Measurements from ENCODE around the gene DDX19B.
"Not testable (repeated sequence)": the region's sequence is repeated elsewhere in the genome, so short reads cannot be mapped to it uniquely, and the experiment has no call there.

DDX19B gene

GRCh38 chr16:70287304-70287971 lies 11.5 kb upstream of the DDX19B start:
- not testable (repeated sequence) for DNase-seq (ENCODE audit: low spot score)

DNA sequence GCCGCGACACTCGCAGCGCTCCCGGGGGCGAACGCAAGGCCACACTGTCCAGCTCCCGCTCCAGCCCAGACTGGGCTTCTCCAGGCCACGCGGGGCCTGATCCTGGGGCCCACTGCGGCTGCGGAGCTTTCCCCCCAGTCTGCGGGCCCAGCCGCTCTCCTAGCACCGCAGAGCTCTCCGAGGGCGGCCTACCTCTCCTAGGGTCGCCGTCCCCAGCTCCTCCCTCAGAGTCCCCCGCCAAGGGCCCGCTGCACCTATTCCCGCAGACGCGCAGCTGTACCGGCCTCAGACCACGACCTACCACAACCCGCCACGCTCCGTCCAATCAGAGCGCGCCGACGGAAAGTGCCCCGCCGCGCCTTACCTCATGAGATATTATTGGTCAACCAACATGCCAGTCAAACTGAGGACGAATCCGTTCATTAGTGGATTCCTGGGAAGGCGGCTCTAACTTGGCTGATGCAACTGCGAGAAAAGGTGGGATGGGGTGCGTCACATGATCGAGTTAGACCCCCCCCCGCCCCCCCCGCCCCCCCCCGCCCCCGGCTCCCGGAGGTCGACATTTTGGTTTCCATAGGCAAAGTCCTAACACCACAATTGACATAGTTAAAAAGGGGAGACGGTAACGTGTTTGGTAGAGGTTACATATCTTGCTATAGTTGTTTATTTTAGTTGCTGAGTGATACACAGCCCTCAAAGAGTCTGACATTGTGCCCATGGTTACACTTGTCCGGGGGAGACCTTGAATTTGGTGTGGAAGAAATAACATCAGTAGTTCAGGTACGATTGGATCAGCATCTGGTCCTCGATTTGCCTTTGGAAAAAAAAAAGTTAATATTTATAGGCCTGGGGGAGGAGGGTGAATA lies 9.5 kb upstream of the DDX19B start, which contains the start of gene AARS1:
Gene AARS1, minus strand, starts transcription at position 278 of the 866 bp plus-strand sequence. CDS start 6,743 bp downstream, outside the sequence.
- peak; percentile 99 for DNase-seq (ENCODE audit: low spot score)

- no peak for DNase-seq (ENCODE audit: low spot score)
Measured at GRCh38 chr16:70290949-70291519, 8.0 kb upstream of the DDX19B start.

DNA sequence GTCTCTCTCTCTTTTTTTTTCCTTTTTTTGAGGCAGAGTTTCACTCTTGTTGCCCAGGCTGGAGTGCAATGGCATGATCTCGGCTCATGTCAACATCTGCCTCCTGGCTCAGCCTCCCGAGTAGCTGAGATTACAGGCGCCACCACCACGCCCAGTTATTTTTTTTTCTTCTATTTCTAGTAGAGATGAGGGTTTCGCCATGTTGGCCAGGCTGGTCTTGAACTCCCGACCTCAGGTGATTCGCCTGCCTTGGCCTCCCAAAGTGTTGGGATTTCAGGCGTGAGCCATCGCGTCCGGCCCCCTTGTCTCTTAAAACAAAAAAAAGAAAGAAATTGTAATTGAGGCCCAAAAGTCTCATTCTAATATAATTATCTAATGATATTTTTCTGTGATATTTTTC lies 6.8 kb upstream of the DDX19B start:
- not testable (repeated sequence) for DNase-seq (ENCODE audit: low spot score)

GRCh38 chr16:70294385-70295025 lies 4.5 kb upstream of the DDX19B start:
- no peak for DNase-seq (ENCODE audit: low spot score)

- no peak for DNase-seq (ENCODE audit: low spot score)
Measured at GRCh38 chr16:70295634-70296033, 3.4 kb upstream of the DDX19B start.

DNA sequence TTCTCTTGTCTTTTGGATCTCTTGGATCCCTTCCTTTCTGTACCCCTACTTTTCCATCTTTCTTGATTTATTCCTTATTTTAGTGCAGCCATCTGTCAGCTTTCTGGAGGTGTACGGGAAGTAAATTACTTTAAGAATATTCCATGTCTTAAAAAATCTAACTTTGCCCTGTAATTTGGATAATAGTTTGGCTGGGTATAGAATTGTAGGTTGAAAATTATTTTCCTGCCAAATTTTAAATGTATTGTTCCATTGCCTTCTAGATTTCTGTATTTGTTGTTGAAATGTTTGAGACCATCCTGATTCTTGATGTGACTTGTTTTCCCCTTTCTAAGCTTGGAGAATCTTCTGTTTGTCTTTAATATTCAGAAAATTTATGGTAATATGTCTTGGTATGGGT lies 2.1 kb downstream of the DDX19B start:
- DNase-seq (ENCODE audit: low spot score), result no peak

DNA sequence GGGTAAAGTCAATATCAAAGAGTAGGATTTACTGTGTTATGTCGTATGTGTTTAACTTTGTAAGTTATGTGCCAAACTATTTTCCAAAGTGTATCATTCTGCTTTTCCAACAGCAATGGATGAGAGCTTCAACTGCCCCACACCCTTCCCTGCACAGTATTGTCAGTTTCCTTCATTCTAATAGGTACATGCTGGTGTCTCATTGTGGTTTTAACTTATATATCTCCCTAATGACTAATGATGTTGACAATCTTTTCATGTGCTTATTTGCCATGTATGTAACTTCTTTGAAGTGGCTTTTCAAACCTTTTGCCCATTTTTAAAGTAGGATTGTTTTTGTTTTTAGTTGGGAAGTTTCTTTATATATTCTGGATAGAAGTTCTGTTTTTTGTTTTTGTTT lies 3.8 kb downstream of the DDX19B start:
- DNase-seq (ENCODE audit: low spot score), result no peak

- no peak for DNase-seq (ENCODE audit: low spot score)
Measured at GRCh38 chr16:70304892-70305448, 6.0 kb downstream of the DDX19B start.

DNA sequence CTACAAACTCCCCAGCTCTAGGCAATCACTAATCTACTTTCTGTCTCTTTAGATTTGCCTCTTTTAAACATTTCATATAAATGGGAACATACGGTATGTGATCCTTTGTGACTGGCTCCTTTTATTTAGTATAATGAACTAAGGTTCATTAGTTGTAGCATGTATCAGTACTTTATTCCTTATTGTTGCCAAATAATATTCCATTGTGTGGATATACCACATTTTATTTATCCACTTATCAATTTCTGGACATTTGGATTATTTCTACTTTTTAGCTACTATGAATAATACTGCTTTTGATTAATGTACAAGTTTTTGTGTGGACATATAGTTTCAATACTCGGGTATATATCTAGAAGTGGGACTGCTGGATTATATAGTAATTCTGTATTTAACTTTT lies 7.9 kb downstream of the DDX19B start:
- no peak for DNase-seq (ENCODE audit: low spot score)

DNA sequence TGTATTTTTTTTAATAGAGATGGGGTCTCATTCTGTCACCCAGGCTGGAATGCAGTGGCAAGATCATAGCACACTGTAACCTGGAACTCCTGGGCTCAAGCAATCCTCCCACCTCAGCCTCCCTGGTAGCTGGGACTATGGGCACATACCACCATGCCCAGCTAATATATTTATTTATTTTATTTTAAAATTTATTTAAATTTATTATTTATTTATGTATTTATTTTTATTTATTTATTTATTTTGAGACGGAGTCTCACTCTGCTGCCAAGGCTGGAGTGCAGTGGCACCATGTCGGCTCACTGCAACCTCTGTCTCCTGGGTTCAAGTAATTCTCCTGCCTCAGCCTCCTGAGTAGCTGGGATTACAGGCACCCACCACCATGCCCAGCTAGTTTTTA lies 8.7 kb downstream of the DDX19B start:
- not testable (repeated sequence) for DNase-seq (ENCODE audit: low spot score)

- DNase-seq (ENCODE audit: low spot score), result no peak
Measured at GRCh38 chr16:70320121-70320520, 21.1 kb downstream of the DDX19B start.

GRCh38 chr16:70324998-70325747 lies 26.2 kb downstream of the DDX19B start:
- no peak for DNase-seq (ENCODE audit: low spot score)

- DNase-seq (ENCODE audit: low spot score), result no peak
Measured at GRCh38 chr16:70331091-70331490, 32.1 kb downstream of the DDX19B start.

DNA sequence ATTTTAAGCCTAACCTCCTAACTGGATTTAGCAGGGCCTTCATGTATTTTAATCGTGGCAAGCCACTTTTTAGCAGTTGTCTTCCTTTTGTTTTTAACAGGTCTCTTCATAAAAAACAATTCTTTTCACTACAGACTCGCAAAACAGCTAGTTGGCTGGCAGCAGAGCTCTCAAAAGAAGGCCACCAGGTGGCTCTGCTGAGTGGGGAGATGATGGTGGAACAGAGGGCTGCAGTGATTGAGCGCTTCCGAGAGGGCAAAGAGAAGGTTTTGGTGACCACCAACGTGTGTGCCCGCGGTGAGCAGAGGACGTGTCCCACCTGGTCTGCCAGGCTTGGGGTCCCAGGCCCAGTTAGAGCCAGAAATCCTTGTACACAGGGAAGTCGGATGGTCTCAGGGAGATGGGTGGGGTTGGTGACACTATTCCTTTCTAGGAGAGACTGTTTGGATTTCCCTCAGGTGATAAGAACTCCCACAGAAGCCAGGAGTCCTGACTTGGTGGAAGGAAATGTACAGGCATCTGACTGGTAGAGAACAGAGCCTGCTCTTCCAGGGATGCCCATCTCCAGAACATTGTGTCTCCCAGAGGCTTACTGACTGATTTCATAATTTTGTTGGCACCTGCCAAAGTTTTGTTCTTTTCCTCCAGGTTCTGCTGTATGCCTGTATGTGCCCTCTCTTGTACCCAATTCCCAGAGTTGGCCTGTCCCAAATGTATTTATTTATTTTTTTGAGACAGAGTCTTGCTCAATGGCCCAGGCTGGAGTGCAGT lies 32.8 kb downstream of the DDX19B start:
- peak; percentile 48 for DNase-seq (ENCODE audit: low spot score)

- DNase-seq (ENCODE audit: low spot score), result not testable (repeated sequence)
Measured at GRCh38 chr16:70332728-70333127, 33.7 kb downstream of the DDX19B start.

- DNase-seq (ENCODE audit: low spot score), result no peak
Measured at GRCh38 chr16:70337814-70338213, 38.8 kb downstream of the DDX19B start.

DNA sequence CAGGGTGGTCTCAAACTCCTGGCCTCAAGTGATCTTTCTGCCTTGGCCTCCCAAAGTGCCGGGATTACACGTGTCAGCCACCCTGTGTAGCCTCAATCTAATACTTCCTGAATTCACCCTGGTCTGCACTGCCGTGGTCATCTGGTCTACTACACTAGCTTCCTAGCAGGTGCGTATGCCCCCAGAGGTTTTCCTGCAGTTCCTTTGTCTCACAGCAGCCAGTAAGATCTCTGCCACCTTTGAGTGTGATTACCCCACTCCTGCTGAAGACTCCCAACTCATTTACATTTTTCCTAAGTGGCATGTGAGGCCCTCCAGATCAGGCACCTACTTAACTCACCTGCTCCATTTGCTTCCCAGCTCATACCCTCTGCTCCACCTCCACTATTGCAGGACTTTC lies 42.6 kb downstream of the DDX19B start:
- no peak for DNase-seq (ENCODE audit: low spot score)

GRCh38 chr16:70342016-70342415 lies 43.0 kb downstream of the DDX19B start:
- no peak for DNase-seq (ENCODE audit: low spot score)

DNA sequence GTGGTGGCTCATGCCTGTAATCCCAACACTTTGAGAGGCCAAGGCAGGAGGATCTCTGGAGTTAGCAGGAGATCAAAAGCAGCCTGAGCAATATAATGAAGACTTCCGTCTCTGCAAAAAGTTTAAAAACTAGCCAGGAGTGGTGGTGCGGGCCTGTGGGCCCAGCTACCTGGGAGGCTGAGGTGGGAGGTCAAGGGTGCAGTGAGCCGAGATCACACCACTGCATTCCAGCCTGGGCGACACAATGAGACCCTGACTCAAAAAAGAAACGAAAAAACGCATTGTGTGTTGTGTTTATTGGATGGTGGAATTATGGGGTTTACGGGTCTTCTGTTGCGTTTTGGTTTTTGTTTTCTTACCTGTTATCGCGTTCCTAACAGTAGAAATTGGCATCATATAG lies 46.9 kb downstream of the DDX19B start:
- DNase-seq (ENCODE audit: low spot score), result no peak

DNA sequence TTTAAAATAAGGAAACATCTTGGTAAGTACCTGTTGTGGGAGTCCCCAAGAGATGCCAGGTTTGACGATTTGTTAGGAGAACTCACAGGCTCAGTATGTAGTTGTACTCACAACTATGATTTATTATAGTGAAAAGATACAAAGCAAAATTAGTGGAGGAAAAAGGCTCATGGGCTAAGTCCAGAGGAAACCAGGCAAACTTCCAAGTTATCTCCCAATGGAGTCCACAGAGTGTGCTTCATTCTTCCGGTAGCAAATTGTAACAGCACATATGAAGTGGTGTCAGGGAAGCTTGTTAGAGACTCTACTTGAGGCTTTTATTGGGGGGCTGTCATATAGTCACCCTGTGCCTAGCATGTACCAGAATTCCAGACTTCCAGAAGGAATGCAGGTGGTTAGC lies 50.0 kb downstream of the DDX19B start:
- DNase-seq (ENCODE audit: low spot score), result no peak
